ENCODE results near the gene ADAMTS17.

GRCh38 chr15:100201376-100202280, 140.1 kb downstream of the ADAMTS17 start:
- no peak for TF ChIP-seq CTCF (IDR thresholded peaks at IDR 0.05; ENCODE audit: borderline replicate concordance, extremely low read depth, low read length, poor library complexity, severe bottlenecking)
- no peak for TF ChIP-seq EZH2 (IDR thresholded peaks at IDR 0.05; ENCODE audit: borderline replicate concordance, low read depth, low read length, severe bottlenecking)
